ENCODE results near the gene C14orf93. TPM values are rescaled to one million over a fixed set of nuclear protein-coding genes. Genes with fewer than 3 reads are reported as not detected.
A peak's percentile ranks its signal among the peaks of the same experiment; 100 is the strongest.

C14orf93 gene
- polyA plus RNA-seq (2013, experiment 1 of 2), result 10.8 TPM
- 11.3 TPM for polyA plus RNA-seq (2013, experiment 2 of 2)

GRCh38 chr14:23009939-23010726 lies at the start of gene C14orf93:
Gene C14orf93, minus strand, starts transcription at chr14:23010143. Its CDS starts 11,120 bp downstream, at chr14:22999023.
- Histone ChIP-seq H3K9me3 (ENCODE audit: control insufficient read depth, low read length) (no peaks in the 10 kb centered on the region), H3K36me3 (ENCODE audit: control insufficient read depth, insufficient read depth, low read length) (no peaks in the 10 kb centered on the region), H3K4me3 (ENCODE audit: extremely low read depth, insufficient read depth, low read length, poor library complexity, severe bottlenecking) (peak within 1 kb of the TSS; percentile 36), H3K27ac (ENCODE audit: low read depth, low read length, severe bottlenecking) (peak within 1 kb of the TSS; percentile 67), H3K4me1 (ENCODE audit: control insufficient read depth, insufficient read depth, low read length, poor library complexity, severe bottlenecking) (peaks cover 6% of the 10 kb centered on the region)
- WGBS, 2 experiments (ENCODE audit: insufficient coverage in 2 of 2), result 16 to 21% methylated on average over 30 to 38 of the region's 40 CpGs

- peaks cover 41% of the 10 kb centered on the region for H3K4me1 ChIP-seq (ENCODE audit: control insufficient read depth, insufficient read depth, low read length, poor library complexity, severe bottlenecking)
- H3K4me3 ChIP-seq (ENCODE audit: extremely low read depth, insufficient read depth, low read length, poor library complexity, severe bottlenecking), result no peak overlapping the region
- H3K27ac ChIP-seq (ENCODE audit: low read depth, low read length, severe bottlenecking), result no peak overlapping the region
- WGBS, 2 experiments (ENCODE audit: insufficient coverage in 2 of 2), result 95 to 96% methylated on average over 31 to 32 of the region's 32 CpGs
- peaks cover 58% of the 10 kb centered on the region for H3K36me3 ChIP-seq (ENCODE audit: control insufficient read depth, insufficient read depth, low read length)
- H3K9me3 ChIP-seq (ENCODE audit: control insufficient read depth, low read length), result no peaks in the 10 kb centered on the region
These were observed 48.9 kb upstream of the C14orf93 start for GRCh38 chr14:23058654-23059504.

GRCh38 chr14:23057757-23058653 lies 48.1 kb upstream of the C14orf93 start:
- Histone ChIP-seq H3K4me1 (ENCODE audit: control insufficient read depth, insufficient read depth, low read length, poor library complexity, severe bottlenecking) (peaks cover 34% of the 10 kb centered on the region), H3K9me3 (ENCODE audit: control insufficient read depth, low read length) (no peaks in the 10 kb centered on the region), H3K36me3 (ENCODE audit: control insufficient read depth, insufficient read depth, low read length) (peaks cover 57% of the 10 kb centered on the region), H3K4me3 (ENCODE audit: extremely low read depth, insufficient read depth, low read length, poor library complexity, severe bottlenecking) (peak overlapping the region; percentile 56), H3K27ac (ENCODE audit: low read depth, low read length, severe bottlenecking) (peak overlapping the region; percentile 73)
- WGBS, 2 experiments (ENCODE audit: insufficient coverage in 2 of 2), result 2 to 4% methylated on average over 42 to 48 of the region's 51 CpGs

GRCh38 chr14:23056956-23057756 lies 47.2 kb upstream of the C14orf93 start, which contains the start of gene CDH24:
Gene CDH24, minus strand, starts transcription at chr14:23057520. Its CDS starts 1,787 bp downstream, at chr14:23055733.
- H3K4me3 ChIP-seq (ENCODE audit: extremely low read depth, insufficient read depth, low read length, poor library complexity, severe bottlenecking), result peak within 1 kb of the TSS; percentile 56
- WGBS, 2 experiments (ENCODE audit: insufficient coverage in 2 of 2), result 0% methylated on average over 34 to 69 of the region's 73 CpGs
- no peaks in the 10 kb centered on the region for H3K9me3 ChIP-seq (ENCODE audit: control insufficient read depth, low read length)
- peaks cover 52% of the 10 kb centered on the region for H3K36me3 ChIP-seq (ENCODE audit: control insufficient read depth, insufficient read depth, low read length)
- H3K4me1 ChIP-seq (ENCODE audit: control insufficient read depth, insufficient read depth, low read length, poor library complexity, severe bottlenecking), result peaks cover 26% of the 10 kb centered on the region
- H3K27ac ChIP-seq (ENCODE audit: low read depth, low read length, severe bottlenecking), result peak within 1 kb of the TSS; percentile 73

GRCh38 chr14:23056145-23056955 lies 46.4 kb upstream of the C14orf93 start:
- peak overlapping the region; percentile 56 for H3K4me3 ChIP-seq (ENCODE audit: extremely low read depth, insufficient read depth, low read length, poor library complexity, severe bottlenecking)
- WGBS, 2 experiments (ENCODE audit: insufficient coverage in 2 of 2), result 5 to 7% methylated on average over 10 of the region's 17 CpGs
- peaks cover 49% of the 10 kb centered on the region for H3K36me3 ChIP-seq (ENCODE audit: control insufficient read depth, insufficient read depth, low read length)
- H3K27ac ChIP-seq (ENCODE audit: low read depth, low read length, severe bottlenecking), result peak overlapping the region; percentile 6
- H3K4me1 ChIP-seq (ENCODE audit: control insufficient read depth, insufficient read depth, low read length, poor library complexity, severe bottlenecking), result peaks cover 19% of the 10 kb centered on the region
- no peaks in the 10 kb centered on the region for H3K9me3 ChIP-seq (ENCODE audit: control insufficient read depth, low read length)

- 92 to 93% methylated on average over 5 of the region's 6 CpGs for WGBS, 2 experiments (ENCODE audit: insufficient coverage in 2 of 2)
- Histone ChIP-seq H3K4me3 (ENCODE audit: extremely low read depth, insufficient read depth, low read length, poor library complexity, severe bottlenecking) (no peak overlapping the region), H3K27ac (ENCODE audit: low read depth, low read length, severe bottlenecking) (peak overlapping the region; percentile 6), H3K36me3 (ENCODE audit: control insufficient read depth, insufficient read depth, low read length) (peaks cover 47% of the 10 kb centered on the region), H3K9me3 (ENCODE audit: control insufficient read depth, low read length) (no peaks in the 10 kb centered on the region), H3K4me1 (ENCODE audit: control insufficient read depth, insufficient read depth, low read length, poor library complexity, severe bottlenecking) (peaks cover 15% of the 10 kb centered on the region)
These were observed 45.7 kb upstream of the C14orf93 start for GRCh38 chr14:23055621-23056144.

- no peaks in the 10 kb centered on the region for H3K9me3 ChIP-seq (ENCODE audit: control insufficient read depth, low read length)
- H3K4me3 ChIP-seq (ENCODE audit: extremely low read depth, insufficient read depth, low read length, poor library complexity, severe bottlenecking), result no peak overlapping the region
- peaks cover 47% of the 10 kb centered on the region for H3K36me3 ChIP-seq (ENCODE audit: control insufficient read depth, insufficient read depth, low read length)
- H3K4me1 ChIP-seq (ENCODE audit: control insufficient read depth, insufficient read depth, low read length, poor library complexity, severe bottlenecking), result peaks cover 11% of the 10 kb centered on the region
- H3K27ac ChIP-seq (ENCODE audit: low read depth, low read length, severe bottlenecking), result no peak overlapping the region
- WGBS, 2 experiments (ENCODE audit: insufficient coverage in 2 of 2), result 97% methylated on average over 12 of the region's 12 CpGs
These were observed 45.2 kb upstream of the C14orf93 start for GRCh38 chr14:23055147-23055550.

- H3K36me3 ChIP-seq (ENCODE audit: control insufficient read depth, insufficient read depth, low read length), result peaks cover 45% of the 10 kb centered on the region
These were observed 44.3 kb upstream of the C14orf93 start for GRCh38 chr14:23054000-23054811.

More at GRCh38 chr14:23054000-23054811, 44.3 kb upstream of the C14orf93 start:
- Histone ChIP-seq H3K4me1 (ENCODE audit: control insufficient read depth, insufficient read depth, low read length, poor library complexity, severe bottlenecking) (peaks cover 11% of the 10 kb centered on the region), H3K9me3 (ENCODE audit: control insufficient read depth, low read length) (no peaks in the 10 kb centered on the region), H3K4me3 (ENCODE audit: extremely low read depth, insufficient read depth, low read length, poor library complexity, severe bottlenecking) (no peak overlapping the region), H3K27ac (ENCODE audit: low read depth, low read length, severe bottlenecking) (no peak overlapping the region)
- WGBS, 2 experiments (ENCODE audit: insufficient coverage in 2 of 2), result 87 to 93% methylated on average over 7 to 11 of the region's 17 CpGs

Data from mesodermal cell (in vitro differentiated cells).